H1 (cell line): ENCODE measurements around the gene CACNA2D1.

Experiments used
- ASH2L ChIP-seq: fragments of 200-600, 300-600 bp; sonication (generic); IDR thresholded peaks from one replicate; pipeline ENCODE4 v1.7.1; 2017; ENCODE audit warnings: low read length
- BRCA1 ChIP-seq: IDR thresholded peaks from 2 replicates; pipeline ENCODE4 v1.6.1; 2012; ENCODE audit warnings: low read depth, low read length, improper control_type of control experiment
- CTCF ChIP-seq, 3 experiments: IDR thresholded peaks; 1 replicate in 2 of 3; 2 replicates in 1 of 3; pipeline versions ENCODE4 v1.5.1 to v1.6.1; 2011; ENCODE audit warnings: low read length in 3 of 3, mild to moderate bottlenecking in 3 of 3, inconsistent platforms in 2 of 3, low read depth in 1 of 3, moderate library complexity in 1 of 3; ENCODE audit not compliant: insufficient read depth in 1 of 3; ENCODE audit errors: control extremely low read depth in 1 of 3
- HDAC2 ChIP-seq, 2 experiments: fragments of 300-600 bp in 1 of 2; sonication (generic) in 1 of 2; IDR thresholded peaks; 2 replicates each; pipeline ENCODE4 v1.6.1; 2011 to 2012; ENCODE audit warnings: low read depth in 2 of 2, low read length in 2 of 2, mild to moderate bottlenecking in 2 of 2, moderate library complexity in 2 of 2, borderline replicate concordance in 1 of 2, inconsistent platforms in 1 of 2
- PHF8 ChIP-seq: fragments of 200-600 bp; sonication (generic); conservative IDR thresholded peaks from 2 replicates; pipeline ENCODE4 v1.7.1; 2012; ENCODE audit warnings: low read depth, mild to moderate bottlenecking, inconsistent platforms, low read length, moderate library complexity
- SP1 ChIP-seq: IDR thresholded peaks from 2 replicates; pipeline ENCODE4 v1.6.1; 2011; ENCODE audit warnings: low read depth, low read length

GRCh38 chr7:82284936-82285519 lies 158.5 kb downstream of the CACNA2D1 start:
- TF ChIP-seq CTCF (IDR thresholded peaks at IDR 0.05; ENCODE audit: control extremely low read depth in 1 of 3, insufficient read depth in 1 of 3, low read depth in 1 of 3, low read length in 3 of 3) (no peak), SP1 (no peak), BRCA1 (no peak), ASH2L (no peak), HDAC2 (IDR thresholded peaks at IDR 0.05; ENCODE audit: borderline replicate concordance in 1 of 2, low read depth in 2 of 2, low read length in 2 of 2) (no peak), PHF8 (no peak)
